ENCODE data around the gene ABCB4.
"Not testable (repeated sequence)": the region's sequence is repeated elsewhere in the genome, so short reads cannot be mapped to it uniquely, and the experiment has no call there.

Gene ABCB4

DNA sequence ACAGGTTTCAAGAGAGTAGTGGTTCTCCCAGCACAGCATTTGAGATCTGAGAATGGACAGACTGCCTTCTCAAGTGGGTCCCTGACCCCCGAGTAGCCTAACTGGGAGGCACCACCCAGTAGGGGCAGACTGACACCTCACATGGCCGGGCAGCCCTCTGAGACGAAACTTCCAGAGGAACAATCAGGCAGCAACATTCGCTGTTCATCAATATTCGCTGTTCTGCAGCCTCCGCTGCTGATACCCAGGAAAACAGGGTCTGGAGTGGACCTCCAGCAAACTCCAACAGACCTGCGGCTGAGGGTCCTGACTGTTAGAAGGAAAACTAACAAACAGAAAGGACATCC, 10.0 kb downstream of the ABCB4 start:
- H3K4me1 ChIP-seq; DNase-seq (ENCODE audit: low spot score in 2 of 2); H3K27me3 ChIP-seq (ENCODE audit: low read depth); H3K4me3 ChIP-seq; H3K36me3 ChIP-seq (replicated peaks); H3K9me3 ChIP-seq; in situ Hi-C loops (cut with MboI; ENCODE audit: low sequenced_read_pairs): not testable (repeated sequence)

DNA sequence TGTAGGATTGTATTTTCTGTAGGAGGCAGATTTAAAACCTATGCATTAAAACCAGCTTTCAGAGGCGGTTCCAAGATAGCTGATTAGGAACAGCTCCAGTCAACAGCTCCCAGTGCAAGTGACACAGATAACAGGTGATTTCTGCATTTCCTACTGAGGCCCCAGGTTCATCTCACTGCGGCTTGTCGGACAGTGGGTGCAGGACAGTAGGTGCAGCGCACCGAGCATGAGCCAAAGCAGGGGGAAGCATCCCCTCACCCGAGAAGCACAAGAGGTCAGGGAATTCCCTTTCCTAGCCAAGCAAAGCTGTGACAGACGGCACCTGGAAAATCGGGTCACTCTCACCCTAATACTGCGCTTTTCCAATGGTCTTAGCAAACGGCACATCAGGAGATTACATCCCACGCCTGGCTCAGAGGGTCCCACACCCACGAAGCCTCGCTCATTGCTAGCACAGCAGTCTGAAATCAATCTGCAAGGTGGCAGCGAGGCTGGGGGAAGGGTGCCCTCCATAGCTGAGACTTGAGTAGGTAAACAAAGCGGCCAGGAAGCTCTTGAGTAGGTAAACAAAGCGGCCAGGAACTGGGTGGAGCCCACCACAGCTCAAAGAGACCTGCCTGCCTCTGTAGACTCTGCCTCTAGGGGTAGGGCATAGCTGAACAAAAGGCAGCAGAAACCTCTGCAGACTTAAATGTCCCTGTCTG, 10.5 kb downstream of the ABCB4 start:
- H3K36me3 ChIP-seq (replicated peaks); H3K27me3 ChIP-seq (ENCODE audit: low read depth); H3K9me3 ChIP-seq; H3K4me3 ChIP-seq; H3K4me1 ChIP-seq; in situ Hi-C loops (cut with MboI; ENCODE audit: low sequenced_read_pairs): not testable (repeated sequence)
- DNase-seq (ENCODE audit: low spot score in 2 of 2) = peak in 1 of 2 experiments; percentile 14

DNA sequence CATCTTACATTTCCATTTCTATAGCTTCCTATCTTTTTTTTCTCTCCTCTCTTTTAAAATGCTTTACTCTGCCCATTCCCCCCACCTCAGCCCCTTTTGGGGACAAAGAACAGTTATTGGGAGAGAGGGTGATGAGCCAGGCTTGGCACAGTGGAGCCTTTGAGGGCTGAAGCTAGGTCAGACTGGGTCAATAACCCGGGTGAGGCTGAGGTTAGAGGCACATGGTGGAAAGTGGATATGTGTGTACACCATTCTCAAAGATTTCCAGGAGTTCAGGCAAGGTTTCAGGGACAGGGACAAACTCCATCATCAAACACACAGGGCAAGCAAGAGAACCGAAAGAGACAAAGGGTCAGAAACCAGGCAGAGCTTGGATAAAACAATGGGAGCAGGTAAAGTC, 11.5 kb downstream of the ABCB4 start:
- H3K4me1 ChIP-seq = no peaks in the 10 kb centered on the region
- in situ Hi-C loops (cut with MboI; ENCODE audit: low sequenced_read_pairs) = no loop called here
- H3K36me3 ChIP-seq (replicated peaks) = no peaks in the 10 kb centered on the region
- no peak for DNase-seq (ENCODE audit: low spot score in 2 of 2)
- H3K27me3 ChIP-seq (ENCODE audit: low read depth) = no peaks in the 10 kb centered on the region
- H3K9me3 ChIP-seq = no peaks in the 10 kb centered on the region
- no peak overlapping the region for H3K4me3 ChIP-seq

DNA sequence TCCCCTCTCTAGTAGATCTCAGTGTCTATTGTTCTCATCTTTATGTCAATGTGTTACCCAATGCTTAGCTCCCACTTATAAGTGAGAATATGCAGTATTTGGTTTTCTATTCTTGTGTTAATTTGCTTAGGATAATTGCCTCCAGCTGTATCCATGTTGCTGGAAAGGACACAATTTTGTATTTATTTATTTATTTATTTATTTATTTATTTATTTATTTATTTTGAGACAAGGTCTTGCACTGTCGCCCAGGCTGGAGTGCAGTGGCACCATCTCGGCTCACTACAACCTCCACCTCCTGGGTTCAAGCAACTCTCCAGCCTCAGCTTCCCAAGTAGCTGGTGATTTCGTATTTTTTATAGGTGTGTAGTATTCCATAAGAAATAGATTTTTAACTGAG, 15.0 kb downstream of the ABCB4 start:
- H3K4me1 ChIP-seq; H3K9me3 ChIP-seq; H3K4me3 ChIP-seq; H3K36me3 ChIP-seq (replicated peaks); DNase-seq (ENCODE audit: low spot score in 2 of 2); H3K27me3 ChIP-seq (ENCODE audit: low read depth); in situ Hi-C loops (cut with MboI; ENCODE audit: low sequenced_read_pairs): not testable (repeated sequence)

DNA sequence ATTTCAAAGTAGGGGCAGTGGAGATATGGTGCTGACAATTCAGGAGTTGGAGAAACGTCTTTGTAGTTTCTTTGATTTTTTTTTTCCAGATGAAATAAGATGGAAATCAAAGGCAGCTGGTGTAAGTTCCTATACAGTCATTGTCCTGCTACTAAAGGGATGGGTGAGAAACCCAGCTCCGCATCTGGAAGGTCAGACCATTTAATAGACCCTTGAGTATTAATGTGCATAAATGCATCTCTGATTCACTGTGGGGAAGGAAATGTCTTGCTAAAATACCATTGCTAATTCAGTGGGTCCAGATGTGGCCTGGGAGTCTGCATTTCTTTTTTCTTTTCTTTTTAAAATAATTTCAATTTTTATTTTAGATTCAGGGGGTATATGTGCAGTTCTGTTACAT, 15.5 kb downstream of the ABCB4 start:
- Histone ChIP-seq H3K36me3 (replicated peaks) (no peaks in the 10 kb centered on the region), H3K27me3 (ENCODE audit: low read depth) (no peaks in the 10 kb centered on the region), H3K9me3 (no peaks in the 10 kb centered on the region), H3K4me3 (no peak overlapping the region), H3K4me1 (peaks cover 8% of the 10 kb centered on the region; the same call in 1 of the 2 replicates)
- in situ Hi-C loops (cut with MboI; ENCODE audit: low sequenced_read_pairs) = no loop called here
- DNase-seq (ENCODE audit: low spot score in 2 of 2) = no peak

DNA sequence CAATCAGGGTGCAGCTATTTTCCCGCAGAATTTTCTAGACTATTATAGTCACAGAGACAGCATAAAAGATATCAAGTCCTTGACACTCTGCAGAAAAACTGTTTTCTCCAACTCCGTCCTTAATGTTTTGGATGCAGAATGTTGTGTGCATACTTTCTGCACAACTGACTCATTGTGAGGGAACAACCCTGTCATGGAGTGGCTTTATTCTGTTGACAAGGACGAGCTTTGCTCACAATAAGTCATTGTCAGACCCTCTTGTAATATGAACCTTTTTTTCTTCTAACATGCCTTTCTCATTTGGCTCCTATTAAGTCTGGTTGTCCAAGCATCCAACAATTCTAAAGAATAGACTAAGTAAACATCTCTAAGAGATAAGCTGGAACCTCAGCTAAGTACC, 17.3 kb downstream of the ABCB4 start:
- peak in 1 of 2 experiments; percentile 10 for DNase-seq (ENCODE audit: low spot score in 2 of 2)
- no peak overlapping the region for H3K4me3 ChIP-seq
- in situ Hi-C loops (cut with MboI; ENCODE audit: low sequenced_read_pairs) = no loop called here
- no peaks in the 10 kb centered on the region for H3K27me3 ChIP-seq (ENCODE audit: low read depth)
- peaks cover 8% of the 10 kb centered on the region; the same call in 1 of the 2 replicates for H3K4me1 ChIP-seq
- no peaks in the 10 kb centered on the region for H3K9me3 ChIP-seq
- no peaks in the 10 kb centered on the region for H3K36me3 ChIP-seq (replicated peaks)

DNA sequence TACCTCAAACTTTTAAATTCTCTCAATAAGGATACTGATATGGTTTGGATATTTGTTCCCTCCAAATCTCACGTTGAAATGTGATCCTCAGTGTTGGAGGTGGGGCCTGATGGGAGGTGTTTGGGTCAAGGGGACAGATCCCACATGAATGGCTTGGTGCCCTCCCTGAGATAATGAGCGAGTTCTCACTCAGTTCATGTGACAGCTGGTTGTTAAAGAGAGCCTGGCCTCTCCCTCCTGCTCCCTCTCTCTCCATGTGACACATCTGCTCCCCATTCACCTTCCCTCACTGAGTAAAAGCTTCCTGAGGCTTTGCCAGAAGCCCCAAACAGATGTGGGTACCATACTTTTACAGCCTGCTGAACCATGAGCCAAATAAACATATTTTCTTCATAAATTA, 19.2 kb downstream of the ABCB4 start:
- no peaks in the 10 kb centered on the region for H3K9me3 ChIP-seq
- H3K4me1 ChIP-seq = peaks cover 8% of the 10 kb centered on the region; the same call in 1 of the 2 replicates
- H3K36me3 ChIP-seq (replicated peaks) = no peaks in the 10 kb centered on the region
- H3K4me3 ChIP-seq = no peak overlapping the region
- no peak for DNase-seq (ENCODE audit: low spot score in 2 of 2)
- in situ Hi-C loops (cut with MboI; ENCODE audit: low sequenced_read_pairs) = no loop called here
- no peaks in the 10 kb centered on the region for H3K27me3 ChIP-seq (ENCODE audit: low read depth)

DNA sequence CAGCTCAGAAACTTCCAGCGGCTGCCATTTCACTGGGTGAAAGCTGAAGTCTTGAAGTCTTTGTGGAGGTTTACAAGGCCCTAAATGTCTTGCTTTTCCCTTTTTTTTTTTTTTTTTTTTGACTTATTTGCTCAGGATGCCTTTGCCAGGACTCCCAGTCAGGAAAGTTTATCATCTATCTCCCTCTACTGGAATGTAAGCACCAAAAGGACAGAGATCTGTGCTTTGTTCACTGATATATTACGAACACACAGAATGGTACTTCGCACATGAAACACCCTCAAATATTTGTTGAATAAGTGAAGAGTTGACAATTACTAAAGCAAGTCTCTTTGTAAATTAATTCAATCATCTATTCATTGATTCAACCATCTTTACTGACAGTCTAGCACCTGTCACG, 23.2 kb downstream of the ABCB4 start:
- H3K36me3 ChIP-seq (replicated peaks) = no peaks in the 10 kb centered on the region
- no peaks in the 10 kb centered on the region; the same call in 1 of the 2 replicates for H3K4me1 ChIP-seq
- in situ Hi-C loops (cut with MboI; ENCODE audit: low sequenced_read_pairs) = no loop called here
- H3K27me3 ChIP-seq (ENCODE audit: low read depth) = no peaks in the 10 kb centered on the region
- no peak for DNase-seq (ENCODE audit: low spot score in 2 of 2)
- no peak overlapping the region for H3K4me3 ChIP-seq
- H3K9me3 ChIP-seq = no peaks in the 10 kb centered on the region

DNA sequence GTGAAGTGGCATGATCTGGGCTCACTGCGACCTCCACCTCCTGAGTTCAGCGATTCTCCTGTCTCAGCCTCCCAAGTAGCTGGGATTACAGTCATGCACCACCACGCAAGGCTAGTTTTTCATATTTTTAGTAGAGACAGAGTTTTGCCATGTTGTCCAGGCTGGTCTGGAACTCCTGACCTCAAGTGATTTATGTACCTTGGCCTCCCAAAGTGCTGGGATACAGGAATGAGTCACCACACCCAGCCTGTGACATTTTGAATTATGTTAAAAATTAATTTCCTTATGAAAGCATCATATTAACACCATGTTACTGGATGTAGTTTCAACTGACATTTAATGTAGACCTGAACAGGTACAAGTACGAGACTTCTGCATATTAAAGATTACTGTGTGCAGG, 24.3 kb downstream of the ABCB4 start:
- in situ Hi-C loops (cut with MboI; ENCODE audit: low sequenced_read_pairs) = no loop called here
- Histone ChIP-seq H3K4me3 (no peak overlapping the region), H3K36me3 (replicated peaks) (no peaks in the 10 kb centered on the region)

DNA sequence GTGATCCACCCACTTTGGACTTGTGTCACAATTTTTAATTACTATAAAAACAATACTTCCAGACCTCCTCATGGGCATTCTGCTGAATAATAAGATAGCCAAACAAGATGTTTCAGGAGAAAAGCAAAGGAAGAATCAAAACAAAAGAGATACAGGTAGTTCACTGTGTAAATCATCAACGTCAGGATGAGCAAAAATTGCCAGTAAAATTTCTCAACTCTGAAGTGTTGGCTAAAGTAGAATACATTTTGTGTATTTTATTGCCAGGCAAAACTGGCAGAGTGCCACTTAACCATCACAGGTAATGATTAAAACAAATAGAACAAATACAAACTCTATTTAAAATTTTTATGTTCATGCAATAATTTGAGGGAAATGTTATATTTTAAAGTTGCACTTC, 24.8 kb downstream of the ABCB4 start:
- Histone ChIP-seq H3K4me3 (no peak overlapping the region), H3K27me3 (ENCODE audit: low read depth) (no peaks in the 10 kb centered on the region), H3K4me1 (no peaks in the 10 kb centered on the region; the same call in 1 of the 2 replicates), H3K9me3 (no peaks in the 10 kb centered on the region), H3K36me3 (replicated peaks) (no peaks in the 10 kb centered on the region)
- in situ Hi-C loops (cut with MboI; ENCODE audit: low sequenced_read_pairs) = no loop called here
- DNase-seq (ENCODE audit: low spot score in 2 of 2) = no peak

More for the DNA sequence above, 24.3 kb downstream of the ABCB4 start:
- no peaks in the 10 kb centered on the region for H3K9me3 ChIP-seq
- no peak for DNase-seq (ENCODE audit: low spot score in 2 of 2)
- H3K4me1 ChIP-seq = no peaks in the 10 kb centered on the region; the same call in 1 of the 2 replicates
- no peaks in the 10 kb centered on the region for H3K27me3 ChIP-seq (ENCODE audit: low read depth)

DNA sequence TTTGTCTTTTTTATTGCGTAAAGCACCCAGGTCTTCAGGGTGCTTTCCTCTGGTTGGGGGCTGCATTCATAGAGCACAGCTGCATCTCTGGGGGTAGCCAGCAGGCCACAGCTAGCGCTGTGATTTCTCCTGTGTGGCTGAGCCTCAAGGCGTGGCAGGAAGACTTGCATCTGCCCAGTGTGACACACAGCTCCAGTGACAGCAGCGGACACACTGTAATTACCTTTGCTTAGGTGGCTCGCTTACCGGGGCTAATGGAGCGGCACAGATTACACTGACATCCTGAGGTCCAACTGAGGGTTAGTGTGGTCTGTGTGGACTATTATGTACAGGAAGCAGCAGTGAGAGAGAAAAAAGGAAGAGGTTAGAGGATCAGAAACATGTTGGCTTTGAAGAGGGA, 27.1 kb downstream of the ABCB4 start:
- in situ Hi-C loops (cut with MboI; ENCODE audit: low sequenced_read_pairs) = no loop called here

DNA sequence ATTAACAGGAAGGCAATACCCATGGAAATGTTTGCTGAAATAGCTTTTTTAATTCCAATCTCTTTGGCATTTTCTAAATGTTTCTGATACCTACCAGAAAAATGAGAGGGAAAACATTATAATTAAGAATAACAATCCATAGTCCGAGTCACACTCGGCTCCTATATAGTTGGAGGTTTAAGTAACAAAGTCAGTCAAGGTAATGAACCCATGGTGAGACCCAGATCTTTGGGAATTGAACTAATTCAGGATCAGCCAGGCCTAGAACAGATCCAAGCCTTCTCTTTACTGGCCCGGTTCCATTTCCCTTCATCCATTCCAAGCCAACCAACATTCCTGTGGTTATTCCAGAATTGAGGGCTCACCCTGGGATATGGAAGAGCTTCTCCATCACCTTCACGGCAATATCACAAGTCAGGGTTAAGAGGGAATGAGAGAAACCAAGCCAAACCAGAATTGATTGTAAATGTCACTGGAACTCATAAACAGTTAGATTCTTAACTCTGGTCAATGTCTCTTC, 28.3 kb downstream of the ABCB4 start:
- no peaks in the 10 kb centered on the region; the same call in 1 of the 2 replicates for H3K4me1 ChIP-seq
- no peaks in the 10 kb centered on the region for H3K27me3 ChIP-seq (ENCODE audit: low read depth)
- no peaks in the 10 kb centered on the region for H3K36me3 ChIP-seq (replicated peaks)
- in situ Hi-C loops (cut with MboI; ENCODE audit: low sequenced_read_pairs) = no loop called here
- H3K9me3 ChIP-seq = no peaks in the 10 kb centered on the region
- DNase-seq (ENCODE audit: low spot score in 2 of 2) = no peak
- H3K4me3 ChIP-seq = no peak overlapping the region

More for the DNA sequence above, 27.1 kb downstream of the ABCB4 start:
- no peaks in the 10 kb centered on the region for H3K27me3 ChIP-seq (ENCODE audit: low read depth)
- DNase-seq (ENCODE audit: low spot score in 2 of 2) = no peak
- H3K4me3 ChIP-seq = no peak overlapping the region
- H3K9me3 ChIP-seq = no peaks in the 10 kb centered on the region
- no peaks in the 10 kb centered on the region; the same call in 1 of the 2 replicates for H3K4me1 ChIP-seq
- no peaks in the 10 kb centered on the region for H3K36me3 ChIP-seq (replicated peaks)

DNA sequence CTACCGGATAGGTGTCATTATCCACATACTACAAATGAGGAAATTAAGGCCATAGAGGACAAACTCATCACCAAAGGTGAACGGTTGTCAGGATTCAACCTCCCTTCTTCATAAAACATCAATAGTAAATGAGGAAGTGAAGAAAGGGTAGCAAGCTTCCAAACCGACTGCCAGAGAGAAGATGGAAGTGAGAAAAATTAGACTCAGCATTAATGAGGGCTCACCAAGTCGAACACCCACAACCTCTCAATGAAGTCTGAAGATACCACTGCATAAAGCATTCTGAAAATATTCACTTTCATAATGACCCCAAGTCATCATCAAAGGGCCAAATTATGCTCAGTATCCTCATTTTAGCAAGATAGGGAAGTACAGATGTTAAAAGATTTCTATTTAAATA, 29.6 kb downstream of the ABCB4 start:
- Histone ChIP-seq H3K27me3 (ENCODE audit: low read depth) (no peaks in the 10 kb centered on the region), H3K4me1 (no peaks in the 10 kb centered on the region; the same call in 1 of the 2 replicates), H3K36me3 (replicated peaks) (no peaks in the 10 kb centered on the region), H3K9me3 (no peaks in the 10 kb centered on the region), H3K4me3 (no peak overlapping the region)
- in situ Hi-C loops (cut with MboI; ENCODE audit: low sequenced_read_pairs) = no loop called here
- no peak for DNase-seq (ENCODE audit: low spot score in 2 of 2)

DNA sequence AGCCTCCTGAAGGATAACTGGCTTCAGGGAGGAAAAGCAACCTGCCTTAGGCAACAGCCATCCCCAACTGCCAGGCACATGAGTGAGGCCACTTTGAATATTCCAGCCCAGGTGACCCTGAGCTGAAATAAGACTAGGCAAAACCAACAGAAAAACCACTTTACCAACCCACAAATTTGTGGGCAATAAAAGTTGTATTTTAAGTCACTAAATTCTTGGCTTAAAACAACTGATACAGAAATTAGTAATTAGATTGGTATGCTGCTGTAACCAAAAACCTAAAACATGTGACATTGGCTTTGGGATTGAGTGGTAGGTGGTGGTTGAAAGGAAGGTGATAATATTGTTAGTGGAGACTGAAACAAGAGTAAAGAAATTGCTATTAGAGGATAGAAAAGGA, 39.9 kb downstream of the ABCB4 start:
- Histone ChIP-seq H3K9me3 (no peaks in the 10 kb centered on the region), H3K4me3 (no peak overlapping the region), H3K4me1 (no peaks in the 10 kb centered on the region), H3K27me3 (ENCODE audit: low read depth) (no peaks in the 10 kb centered on the region), H3K36me3 (replicated peaks) (no peaks in the 10 kb centered on the region)
- no peak for DNase-seq (ENCODE audit: low spot score in 2 of 2)
- in situ Hi-C loops (cut with MboI; ENCODE audit: low sequenced_read_pairs) = no loop called here

DNA sequence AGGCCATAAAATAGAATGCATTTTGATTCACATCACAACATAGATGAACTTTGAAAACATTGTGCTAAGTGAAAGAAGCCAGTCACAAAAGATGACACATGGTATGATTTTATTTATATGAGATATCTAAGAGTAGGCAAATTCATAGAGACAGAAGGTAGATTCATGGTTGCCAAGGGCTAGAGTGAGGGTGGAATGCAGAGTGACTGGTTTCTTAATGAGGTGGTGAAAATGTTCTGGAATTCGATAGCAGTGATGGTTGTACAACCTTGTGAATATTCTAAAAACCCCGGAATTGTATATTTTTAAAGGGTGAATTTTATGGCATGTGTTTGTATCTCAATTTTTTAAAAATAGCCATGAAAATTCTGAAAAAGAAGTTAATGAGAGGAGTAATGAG, 42.9 kb downstream of the ABCB4 start:
- no peak for DNase-seq (ENCODE audit: low spot score in 2 of 2)
- Histone ChIP-seq H3K9me3 (no peaks in the 10 kb centered on the region), H3K4me3 (no peak overlapping the region), H3K27me3 (ENCODE audit: low read depth) (peaks cover 2% of the 10 kb centered on the region; the same call in 1 of the 2 replicates), H3K4me1 (no peaks in the 10 kb centered on the region), H3K36me3 (replicated peaks) (no peaks in the 10 kb centered on the region)
- in situ Hi-C loops (cut with MboI; ENCODE audit: low sequenced_read_pairs) = no loop called here

Measured in HAP-1 (cell line).